Nephron progenitor cell (in vitro differentiated cells): ENCODE measurements around the gene ERVFRD-1.

ENCODE experiments used
- DNase-seq: peaks from one replicate; pipeline ENCODE4 v3.0.0; 2021
- H3K27ac Mint-ChIP-seq: 2 replicates; pipeline ENCODE4 v1.8.0; 2021; ENCODE audit warnings: mild to moderate bottlenecking, moderate library complexity, mixed read lengths
- H3K27me3 Mint-ChIP-seq: 2 replicates; pipeline ENCODE4 v1.8.0; 2021; ENCODE audit warnings: mild to moderate bottlenecking, low read depth, mixed read lengths; ENCODE audit not compliant: poor library complexity
- H3K36me3 Mint-ChIP-seq: 2 replicates; pipeline ENCODE4 v1.8.0; 2021; ENCODE audit warnings: low read depth, mixed read lengths
- H3K4me1 Mint-ChIP-seq: 2 replicates; pipeline ENCODE4 v1.8.0; 2021; ENCODE audit warnings: mixed read lengths
- H3K4me3 Mint-ChIP-seq: 2 replicates; pipeline ENCODE4 v1.8.0; 2021; ENCODE audit warnings: mild to moderate bottlenecking, moderate library complexity, mixed read lengths
- H3K9me3 Mint-ChIP-seq: 2 replicates; pipeline ENCODE4 v1.8.0; 2021; ENCODE audit warnings: mild to moderate bottlenecking, moderate library complexity, mixed read lengths
- CTCF ChIP-seq: fragments of 200-600 bp; sonication (generic); IDR thresholded peaks from 2 replicates; pipeline ENCODE4 v1.5.0; 2021; ENCODE audit warnings: antibody characterized with exemption

Gene ERVFRD-1

GRCh38 chr6:11133281-11133680 is 21.8 kb upstream of the ERVFRD-1 start:
- H3K27ac Mint-ChIP-seq, result no peak overlapping the region
- TF ChIP-seq CTCF, result no peak
- no peak overlapping the region for H3K4me3 Mint-ChIP-seq
- no peak for DNase-seq
- peaks cover 21% of the 10 kb centered on the region for H3K36me3 Mint-ChIP-seq
- H3K4me1 Mint-ChIP-seq, result peaks cover 4% of the 10 kb centered on the region
- no peaks in the 10 kb centered on the region for H3K9me3 Mint-ChIP-seq
- no peaks in the 10 kb centered on the region for H3K27me3 Mint-ChIP-seq

- H3K4me1 Mint-ChIP-seq, result peaks cover 4% of the 10 kb centered on the region
These were observed 20.8 kb upstream of the ERVFRD-1 start for GRCh38 chr6:11132194-11132888.

GRCh38 chr6:11130605-11131004 is 19.1 kb upstream of the ERVFRD-1 start:
- Mint-ChIP-seq H3K4me1 (no peaks in the 10 kb centered on the region), H3K9me3 (peaks cover 12% of the 10 kb centered on the region), H3K27ac (no peak overlapping the region), H3K27me3 (peaks cover under 1% of the 10 kb centered on the region), H3K4me3 (no peak overlapping the region), H3K36me3 (peaks cover 33% of the 10 kb centered on the region)
- no peak for DNase-seq
- TF ChIP-seq CTCF, result no peak

More at GRCh38 chr6:11132194-11132888, 20.8 kb upstream of the ERVFRD-1 start:
- peaks cover 2% of the 10 kb centered on the region for H3K9me3 Mint-ChIP-seq
- H3K4me3 Mint-ChIP-seq, result no peak overlapping the region
- TF ChIP-seq CTCF, result no peak
- DNase-seq, result no peak
- H3K27ac Mint-ChIP-seq, result no peak overlapping the region
- H3K36me3 Mint-ChIP-seq, result peaks cover 24% of the 10 kb centered on the region
- no peaks in the 10 kb centered on the region for H3K27me3 Mint-ChIP-seq

GRCh38 chr6:11129908-11130565 is 18.5 kb upstream of the ERVFRD-1 start:
- H3K4me3 Mint-ChIP-seq, result no peak overlapping the region
- H3K36me3 Mint-ChIP-seq, result peaks cover 30% of the 10 kb centered on the region
- peaks cover 2% of the 10 kb centered on the region for H3K27me3 Mint-ChIP-seq
- H3K27ac Mint-ChIP-seq, result no peak overlapping the region
- H3K4me1 Mint-ChIP-seq, result no peaks in the 10 kb centered on the region
- no peak for DNase-seq
- H3K9me3 Mint-ChIP-seq, result peaks cover 13% of the 10 kb centered on the region
- no peak for TF ChIP-seq CTCF

GRCh38 chr6:11128608-11129007 is 17.1 kb upstream of the ERVFRD-1 start:
- H3K27ac Mint-ChIP-seq, result no peak overlapping the region
- no peak for DNase-seq

More at GRCh38 chr6:11128608-11129007, 17.1 kb upstream of the ERVFRD-1 start:
- Mint-ChIP-seq H3K4me3 (no peak overlapping the region), H3K4me1 (no peaks in the 10 kb centered on the region), H3K36me3 (peaks cover 20% of the 10 kb centered on the region), H3K9me3 (peaks cover 13% of the 10 kb centered on the region), H3K27me3 (peaks cover 2% of the 10 kb centered on the region)
- TF ChIP-seq CTCF, result no peak
